ENCODE data around the gene NRDC.
"Not testable (repeated sequence)": the region's sequence is repeated elsewhere in the genome, so short reads cannot be mapped to it uniquely, and the experiment has no call there.

Gene NRDC

GRCh38 chr1:51843948-51844347, 34.6 kb downstream of the NRDC start:
- DNase-seq (ENCODE audit: low read depth), result no peak

- no peak for DNase-seq (ENCODE audit: low read depth)
These were observed 36.3 kb downstream of the NRDC start for GRCh38 chr1:51842261-51842660.

- DNase-seq (ENCODE audit: low read depth), result no peak
These were observed 37.6 kb downstream of the NRDC start for GRCh38 chr1:51840743-51841461.

GRCh38 chr1:51840182-51840581, 38.3 kb downstream of the NRDC start:
- DNase-seq (ENCODE audit: low read depth), result no peak

GRCh38 chr1:51839094-51839493, 39.4 kb downstream of the NRDC start:
- DNase-seq (ENCODE audit: low read depth), result no peak

- no peak for DNase-seq (ENCODE audit: low read depth)
These were observed 41.3 kb downstream of the NRDC start for GRCh38 chr1:51837243-51837642.

- DNase-seq (ENCODE audit: low read depth), result no peak
These were observed 44.8 kb downstream of the NRDC start for GRCh38 chr1:51833700-51834099.

- no peak for DNase-seq (ENCODE audit: low read depth)
These were observed 49.5 kb downstream of the NRDC start for GRCh38 chr1:51829058-51829457.

- DNase-seq (ENCODE audit: low read depth), result no peak
These were observed 58.7 kb downstream of the NRDC start for GRCh38 chr1:51819810-51820209.

- DNase-seq (ENCODE audit: low read depth), result not testable (repeated sequence)
These were observed 59.5 kb downstream of the NRDC start for GRCh38 chr1:51819021-51819420.

GRCh38 chr1:51818487-51818886, 60.0 kb downstream of the NRDC start:
- no peak for DNase-seq (ENCODE audit: low read depth)

GRCh38 chr1:51814513-51814912, 64.0 kb downstream of the NRDC start:
- no peak for DNase-seq (ENCODE audit: low read depth)

- DNase-seq (ENCODE audit: low read depth), result no peak
These were observed 79.2 kb downstream of the NRDC start for GRCh38 chr1:51799372-51799771.

- DNase-seq (ENCODE audit: low read depth), result no peak
These were observed 83.7 kb downstream of the NRDC start for GRCh38 chr1:51794868-51795267.

- no peak for DNase-seq (ENCODE audit: low read depth)
These were observed 84.3 kb downstream of the NRDC start for GRCh38 chr1:51794260-51794659.

GRCh38 chr1:51792864-51793263, 85.7 kb downstream of the NRDC start:
- no peak for DNase-seq (ENCODE audit: low read depth)

- no peak for DNase-seq (ENCODE audit: low read depth)
These were observed 86.6 kb downstream of the NRDC start for GRCh38 chr1:51791888-51792287.

GRCh38 chr1:51790385-51790784, 88.1 kb downstream of the NRDC start:
- DNase-seq (ENCODE audit: low read depth), result no peak

- DNase-seq (ENCODE audit: low read depth), result no peak
These were observed 89.2 kb downstream of the NRDC start for GRCh38 chr1:51789342-51789741.

GRCh38 chr1:51788938-51789337, 89.6 kb downstream of the NRDC start:
- DNase-seq (ENCODE audit: low read depth), result no peak

GRCh38 chr1:51784997-51785421, 93.5 kb downstream of the NRDC start:
- DNase-seq (ENCODE audit: low read depth), result no peak

GRCh38 chr1:51780927-51781326, 97.6 kb downstream of the NRDC start:
- DNase-seq (ENCODE audit: low read depth), result no peak

- DNase-seq (ENCODE audit: low read depth), result no peak
These were observed 102.1 kb downstream of the NRDC start for GRCh38 chr1:51776408-51776807.

GRCh38 chr1:51768971-51769588, 109.4 kb downstream of the NRDC start:
- no peak for DNase-seq (ENCODE audit: low read depth)
